Fibroblast of pulmonary artery (primary cell): Measurements from ENCODE around the gene TTLL8.

Experiments used
- DNase-seq: peaks from one replicate; pipeline ENCODE4 v3.0.0-alpha.2; 2010; ENCODE audit warnings: low read depth
- H3K4me3 ChIP-seq: replicated peaks from 2 replicates; pipeline ENCODE4 v1.5.1; 2011; ENCODE audit warnings: low read depth, mild to moderate bottlenecking, control low read depth, low read length, moderate library complexity
- TF ChIP-seq, protein P1 (sequence below): IDR thresholded peaks from 2 replicates; pipeline ENCODE4 v1.5.1; 2011; ENCODE audit warnings: mild to moderate bottlenecking, control low read depth, low read length, inconsistent platforms; ENCODE audit errors: missing control alignments

The TTLL8 gene

GRCh38 chr22:50027639-50028537 lies 30.2 kb downstream of the TTLL8 start:
- no peak for DNase-seq
- H3K4me3 ChIP-seq: no peak overlapping the region
- TF ChIP-seq, protein P1, sequence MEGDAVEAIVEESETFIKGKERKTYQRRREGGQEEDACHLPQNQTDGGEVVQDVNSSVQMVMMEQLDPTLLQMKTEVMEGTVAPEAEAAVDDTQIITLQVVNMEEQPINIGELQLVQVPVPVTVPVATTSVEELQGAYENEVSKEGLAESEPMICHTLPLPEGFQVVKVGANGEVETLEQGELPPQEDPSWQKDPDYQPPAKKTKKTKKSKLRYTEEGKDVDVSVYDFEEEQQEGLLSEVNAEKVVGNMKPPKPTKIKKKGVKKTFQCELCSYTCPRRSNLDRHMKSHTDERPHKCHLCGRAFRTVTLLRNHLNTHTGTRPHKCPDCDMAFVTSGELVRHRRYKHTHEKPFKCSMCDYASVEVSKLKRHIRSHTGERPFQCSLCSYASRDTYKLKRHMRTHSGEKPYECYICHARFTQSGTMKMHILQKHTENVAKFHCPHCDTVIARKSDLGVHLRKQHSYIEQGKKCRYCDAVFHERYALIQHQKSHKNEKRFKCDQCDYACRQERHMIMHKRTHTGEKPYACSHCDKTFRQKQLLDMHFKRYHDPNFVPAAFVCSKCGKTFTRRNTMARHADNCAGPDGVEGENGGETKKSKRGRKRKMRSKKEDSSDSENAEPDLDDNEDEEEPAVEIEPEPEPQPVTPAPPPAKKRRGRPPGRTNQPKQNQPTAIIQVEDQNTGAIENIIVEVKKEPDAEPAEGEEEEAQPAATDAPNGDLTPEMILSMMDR: no peak

- TF ChIP-seq, protein P1: no peak
- DNase-seq: no peak
- no peak overlapping the region for H3K4me3 ChIP-seq
Observed at GRCh38 chr22:50025993-50026392, 32.1 kb downstream of the TTLL8 start.

- TF ChIP-seq, protein P1: no peak
- H3K4me3 ChIP-seq: no peak overlapping the region
- DNase-seq: no peak
Observed at GRCh38 chr22:50022171-50022819, 35.8 kb downstream of the TTLL8 start.

DNA sequence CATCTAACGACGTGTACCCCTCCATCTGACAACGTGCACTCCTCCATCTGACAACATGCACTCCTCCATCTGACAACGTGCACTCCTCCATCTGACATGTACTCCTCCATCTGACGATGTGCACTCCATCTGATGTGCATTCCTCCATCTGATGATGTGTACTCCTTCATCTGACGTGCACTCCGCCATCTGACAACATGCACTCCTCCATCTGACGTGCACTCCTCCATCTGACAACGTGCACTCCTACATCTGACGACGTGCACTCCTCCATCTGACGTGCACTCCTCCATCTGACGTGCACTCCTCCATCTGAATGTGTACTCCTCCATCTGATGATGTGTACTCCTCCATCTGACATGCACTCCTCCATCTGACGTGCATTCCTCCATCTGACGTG lies 37.5 kb downstream of the TTLL8 start:
- no peak for DNase-seq
- TF ChIP-seq, protein P1: no peak
- H3K4me3 ChIP-seq: no peak overlapping the region

- TF ChIP-seq, protein P1: no peak
- DNase-seq: no peak
- H3K4me3 ChIP-seq: no peak overlapping the region
Observed at GRCh38 chr22:50019316-50019715, 38.8 kb downstream of the TTLL8 start.

GRCh38 chr22:50018608-50019285 lies 39.4 kb downstream of the TTLL8 start:
- H3K4me3 ChIP-seq: no peak overlapping the region
- TF ChIP-seq, protein P1: no peak
- no peak for DNase-seq
